Measurements from ENCODE around the gene CAMKK1. TPM values are rescaled to one million over a fixed set of nuclear protein-coding genes. Genes with fewer than 3 reads are reported as not detected.

The CAMKK1 gene
- total RNA-seq, 2 experiments from 2014 or later, result 6.7 to 6.9 TPM

DNA sequence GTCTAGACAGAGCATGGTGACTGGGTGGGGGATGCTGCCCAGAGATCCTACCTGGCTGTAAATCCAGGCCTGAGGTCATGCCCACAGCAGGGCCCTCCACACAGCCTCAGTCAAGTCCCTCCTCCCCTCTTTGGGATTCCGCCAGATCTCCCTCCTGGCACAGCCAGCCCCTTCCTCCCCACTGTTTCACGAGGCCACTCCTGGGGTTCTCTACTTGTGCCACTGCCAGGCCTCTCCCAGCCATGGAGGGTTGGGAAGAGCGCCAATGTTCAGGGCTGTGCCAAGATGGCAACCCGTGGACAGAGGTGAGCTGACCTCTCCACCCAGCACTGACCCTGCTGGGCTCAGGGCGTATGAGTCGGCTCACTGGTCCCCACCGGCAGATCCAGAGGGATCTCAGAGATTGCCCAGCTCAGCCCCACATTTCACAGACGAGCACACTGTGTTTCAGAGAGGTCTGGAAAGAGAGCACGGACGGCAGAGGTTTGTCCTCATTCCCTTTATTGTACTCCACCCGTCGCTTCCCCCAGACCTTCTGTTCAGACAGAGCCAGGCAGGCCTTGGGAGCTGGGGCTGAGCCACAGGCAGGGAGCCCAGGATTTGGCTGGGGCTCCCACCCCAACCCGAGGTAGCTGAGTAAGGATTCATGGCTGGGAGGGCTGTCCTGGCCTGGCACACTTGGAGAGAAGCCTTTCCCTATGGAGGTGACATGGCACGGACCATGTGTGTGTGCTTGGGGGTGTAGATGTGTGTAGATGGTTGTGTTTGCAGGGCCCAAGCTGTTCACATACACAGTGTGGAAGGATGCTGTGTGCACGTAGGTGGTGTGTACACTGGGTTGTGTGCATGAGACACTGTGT, 3.5 kb upstream of the CAMKK1 start:
- no peak overlapping the region for H3K27ac Mint-ChIP-seq

GRCh38 chr17:3895354-3895753, 2.5 kb upstream of the CAMKK1 start:
- POLR2A ChIA-PET, result no interaction called here
- ATAC-seq, result no peak
- no peaks in the 10 kb centered on the region for H3K9me3 Mint-ChIP-seq

More for the DNA sequence above, 3.5 kb upstream of the CAMKK1 start:
- peaks cover 20% of the 10 kb centered on the region for H3K4me1 Mint-ChIP-seq (ENCODE audit: low read depth)
- intact Hi-C loops (cut with micrococcal nuclease), result no loop called here
- no peak overlapping the region for H3K4me3 Mint-ChIP-seq
- H3K27me3 Mint-ChIP-seq, result no peaks in the 10 kb centered on the region
- DNase-seq (no peak), ATAC-seq (no peak)
- TF ChIP-seq CTCF (IDR thresholded peaks at IDR 0.05), result no peak
- ChIA-PET CTCF (interaction anchor here (1.1 to 1.4 kb wide), 3 partner anchors 17 to 159 kb away, joined by 3 to 8 read pairs (median 3); no protein-coding TSS in a partner anchor), POLR2A (interaction anchor here (0.6 to 1.3 kb wide), 3 partner anchors 10 to 66 kb away, joined by 3 read pairs; no protein-coding TSS in a partner anchor)
- H3K9me3 Mint-ChIP-seq, result no peaks in the 10 kb centered on the region
- H3K36me3 Mint-ChIP-seq (ENCODE audit: low read depth), result no peaks in the 10 kb centered on the region

DNA sequence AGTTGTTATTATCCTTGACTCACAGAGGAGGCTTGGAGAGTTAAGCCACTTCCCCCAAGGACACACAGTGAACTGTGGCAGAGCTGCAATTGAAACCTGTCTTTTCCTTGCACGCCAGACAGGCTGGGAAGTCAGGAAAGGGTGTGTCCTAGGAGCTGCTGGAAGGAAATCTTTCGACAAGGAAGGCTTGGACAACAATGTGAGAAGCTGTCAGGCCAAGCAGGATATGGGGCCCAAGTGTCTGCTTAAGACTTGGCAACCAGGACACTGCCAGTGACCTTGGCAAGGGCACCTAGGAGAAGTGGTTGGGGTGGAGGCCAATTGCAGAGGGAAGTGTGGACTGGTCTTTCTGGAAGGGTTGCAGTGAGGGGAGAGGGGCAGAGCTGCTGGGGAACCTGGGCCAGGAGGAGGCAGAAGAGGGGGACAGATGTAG, 2.1 kb upstream of the CAMKK1 start:
- Mint-ChIP-seq H3K4me1 (ENCODE audit: low read depth) (peaks cover 31% of the 10 kb centered on the region), H3K27me3 (no peaks in the 10 kb centered on the region), H3K4me3 (no peak overlapping the region), H3K9me3 (no peaks in the 10 kb centered on the region), H3K27ac (peak overlapping the region; percentile 57), H3K36me3 (ENCODE audit: low read depth) (no peaks in the 10 kb centered on the region)
- ChIA-PET CTCF (interaction anchor here (0.9 to 2.9 kb wide), 7 partner anchors 17 to 180 kb away, joined by 3 to 21 read pairs (median 6); partner anchors contain the start of gene NCBP3), POLR2A (interaction anchor here (1.2 kb wide), 1 partner anchor 9 kb away, joined by 3 read pairs; no protein-coding TSS in a partner anchor)
- DNase-seq (no peak), ATAC-seq (no peak)
- no peak for TF ChIP-seq CTCF (IDR thresholded peaks at IDR 0.05)
- intact Hi-C loops (cut with micrococcal nuclease), result no loop called here

More at GRCh38 chr17:3895354-3895753, 2.5 kb upstream of the CAMKK1 start:
- Mint-ChIP-seq H3K27me3 (no peaks in the 10 kb centered on the region), H3K4me1 (ENCODE audit: low read depth) (peaks cover 27% of the 10 kb centered on the region), H3K4me3 (no peak overlapping the region), H3K36me3 (ENCODE audit: low read depth) (no peaks in the 10 kb centered on the region), H3K27ac (peak overlapping the region; percentile 57)
- CTCF ChIA-PET, result interaction anchor here (2.1 to 2.9 kb wide), 2 partner anchors 19 to 32 kb away, joined by 8 to 21 read pairs; no protein-coding TSS in a partner anchor
- intact Hi-C loops (cut with micrococcal nuclease), result no loop called here
- DNase-seq, result no peak
- no peak for TF ChIP-seq CTCF (IDR thresholded peaks at IDR 0.05)

DNA sequence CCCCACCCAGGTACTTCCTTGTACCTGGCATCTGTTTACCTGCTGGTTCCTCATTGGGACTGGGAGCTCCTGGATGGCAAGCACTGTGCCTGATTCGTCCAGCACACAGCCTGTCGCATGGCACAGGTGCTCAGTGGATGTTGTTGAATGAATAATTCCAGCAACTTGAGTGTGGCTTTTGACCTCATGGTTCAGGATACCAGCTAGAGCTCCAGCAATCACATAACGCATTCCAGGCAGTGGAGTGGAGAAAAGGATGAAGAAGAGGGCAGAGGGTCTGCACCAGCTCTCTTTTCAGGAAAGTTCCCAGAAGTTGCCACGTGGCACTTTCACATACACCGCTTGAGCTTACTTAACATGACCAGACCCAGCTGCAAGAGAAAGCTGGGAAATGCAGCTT, 1.3 kb upstream of the CAMKK1 start:
- Mint-ChIP-seq H3K9me3 (no peaks in the 10 kb centered on the region), H3K4me3 (peak overlapping the region; percentile 71), H3K36me3 (ENCODE audit: low read depth) (no peaks in the 10 kb centered on the region), H3K27me3 (no peaks in the 10 kb centered on the region), H3K27ac (peak overlapping the region; percentile 84), H3K4me1 (ENCODE audit: low read depth) (peaks cover 31% of the 10 kb centered on the region)
- no peak for TF ChIP-seq CTCF (IDR thresholded peaks at IDR 0.05)
- POLR2A ChIA-PET, result interaction anchor here (0.6 to 1.8 kb wide), 7 partner anchors 9 to 1263 kb away, joined by 3 to 9 read pairs (median 3); no protein-coding TSS in a partner anchor
- ATAC-seq (no peak), DNase-seq (no peak)
- CTCF ChIA-PET, result interaction anchor here (0.9 to 2.9 kb wide), 8 partner anchors 18 to 181 kb away, joined by 3 to 21 read pairs (median 6); partner anchors contain the start of gene NCBP3
- intact Hi-C loops (cut with micrococcal nuclease), result no loop called here

Measured in activated CD8-positive, alpha-beta T cell treated with anti-CD3 and anti-CD28 coated beads for 36 hours (primary cell).